MM.1S (cell line): Measurements from ENCODE around the gene TLE3.

Experiments
- DNase-seq: peaks from one replicate; pipeline ENCODE4 v3.0.0-alpha.2; 2015
- H2AFZ ChIP-seq: fragments of 300-600 bp; sonication (generic); 2 replicates; pipeline ENCODE4 v1.6.0; 2016; ENCODE audit warnings: antibody characterized with exemption, low read length
- H3F3A ChIP-seq: fragments of 300-600 bp; sonication (generic); 2 replicates; pipeline ENCODE4 v1.6.1; 2016; ENCODE audit warnings: mild to moderate bottlenecking, antibody characterized with exemption, low read length, moderate library complexity, mixed read lengths; ENCODE audit not compliant: insufficient read depth
- H3K27ac ChIP-seq: fragments of 300-600 bp; sonication (generic); 2 replicates; pipeline ENCODE4 v1.5.1; 2016; ENCODE audit warnings: mild to moderate bottlenecking, low read length
- H3K27me3 ChIP-seq: fragments of 300-600 bp; sonication (generic); replicated peaks from 2 replicates; pipeline ENCODE4 v1.6.0; 2016; ENCODE audit warnings: low read length; ENCODE audit not compliant: insufficient read depth
- H3K36me3 ChIP-seq: fragments of 300-600 bp; sonication (generic); replicated peaks from 2 replicates; pipeline ENCODE4 v1.6.1; 2016; ENCODE audit warnings: mild to moderate bottlenecking, low read length, mixed read lengths; ENCODE audit not compliant: insufficient read depth
- H3K4me1 ChIP-seq: fragments of 300-600 bp; sonication (generic); 2 replicates; pipeline ENCODE4 v1.6.1; 2016; ENCODE audit warnings: low read length, mixed read lengths
- H3K4me2 ChIP-seq: fragments of 300-600 bp; sonication (generic); 2 replicates; pipeline ENCODE4 v1.6.0; 2016; ENCODE audit warnings: low read depth, low read length
- H3K4me3 ChIP-seq: fragments of 300-600 bp; sonication (generic); 2 replicates; pipeline ENCODE4 v1.5.1; 2016; ENCODE audit warnings: low read length, mixed read lengths
- H3K79me2 ChIP-seq: fragments of 300-600 bp; sonication (generic); 2 replicates; pipeline ENCODE4 v1.6.1; 2016; ENCODE audit warnings: mixed run types, low read length, mixed read lengths
- H3K9ac ChIP-seq: fragments of 300-600 bp; sonication (generic); 2 replicates; pipeline ENCODE4 v1.6.1; 2016; ENCODE audit warnings: low read length, mixed read lengths
- H3K9me2 ChIP-seq: fragments of 300-600 bp; sonication (generic); replicated peaks from 2 replicates; pipeline ENCODE4 v1.6.1; 2016; ENCODE audit warnings: mild to moderate bottlenecking, low read length, mixed read lengths; ENCODE audit not compliant: insufficient read depth
- H3K9me3 ChIP-seq: fragments of 300-600 bp; sonication (generic); replicated peaks from 2 replicates; pipeline ENCODE4 v1.6.1; 2016; ENCODE audit warnings: mild to moderate bottlenecking, low read length, mixed read lengths; ENCODE audit not compliant: insufficient read depth
- H4K20me1 ChIP-seq: fragments of 300-600 bp; sonication (generic); 2 replicates; pipeline ENCODE4 v1.6.1; 2016; ENCODE audit warnings: mild to moderate bottlenecking, low read length, moderate library complexity, mixed read lengths; ENCODE audit not compliant: insufficient read depth
- CTCF ChIP-seq: fragments of 300-600 bp; sonication (generic); IDR thresholded peaks from 2 replicates; pipeline ENCODE4 v1.5.1; 2016; ENCODE audit warnings: antibody characterized with exemption, low read length, mixed read lengths
- EZH2 ChIP-seq: fragments of 300-600 bp; sonication (generic); optimal IDR thresholded peaks from 2 replicates; pipeline ENCODE3; 2017; ENCODE audit warnings: low read depth, mild to moderate bottlenecking, antibody characterized with exemption, low read length, mixed read lengths
- EZH2phosphoT487 ChIP-seq: fragments of 300-600 bp; sonication (generic); IDR thresholded peaks from 2 replicates; pipeline ENCODE4 v1.6.1; 2018; ENCODE audit warnings: antibody characterized with exemption, low read length

The TLE3 gene

GRCh38 chr15:70146162-70146561 lies 48.4 kb upstream of the TLE3 start:
- no peak overlapping the region for H3K4me3 ChIP-seq
- H3K27me3 ChIP-seq = no peaks in the 10 kb centered on the region
- no peaks in the 10 kb centered on the region for H3K9me3 ChIP-seq
- H4K20me1 ChIP-seq = no peaks in the 10 kb centered on the region
- no peaks in the 10 kb centered on the region for H3K9me2 ChIP-seq
- H3K36me3 ChIP-seq = no peaks in the 10 kb centered on the region
- H3F3A ChIP-seq = no peaks in the 10 kb centered on the region
- TF ChIP-seq CTCF (no peak), EZH2 (no peak), EZH2phosphoT487 (no peak)
- peaks cover 7% of the 10 kb centered on the region for H3K4me1 ChIP-seq
- H3K79me2 ChIP-seq = no peaks in the 10 kb centered on the region
- no peak overlapping the region for H3K27ac ChIP-seq
- H3K4me2 ChIP-seq = no peak overlapping the region
- no peak for DNase-seq
- H3K9ac ChIP-seq = no peak overlapping the region
- H2AFZ ChIP-seq = no peak overlapping the region

- Histone ChIP-seq H3K4me1 (peaks cover 11% of the 10 kb centered on the region), H2AFZ (no peak overlapping the region)
These were observed 47.5 kb upstream of the TLE3 start for GRCh38 chr15:70145261-70145660.

GRCh38 chr15:70142322-70143191 lies 44.8 kb upstream of the TLE3 start:
- TF ChIP-seq EZH2 = no peak
- TF ChIP-seq CTCF = no peak
- TF ChIP-seq EZH2phosphoT487 = no peak
- Histone ChIP-seq H3K9ac (no peak overlapping the region), H3K27ac (no peak overlapping the region), H4K20me1 (no peaks in the 10 kb centered on the region), H3K79me2 (no peaks in the 10 kb centered on the region), H2AFZ (no peak overlapping the region), H3F3A (no peaks in the 10 kb centered on the region), H3K9me2 (no peaks in the 10 kb centered on the region), H3K9me3 (no peaks in the 10 kb centered on the region), H3K4me1 (peaks cover 11% of the 10 kb centered on the region), H3K4me2 (no peak overlapping the region), H3K4me3 (no peak overlapping the region), H3K27me3 (no peaks in the 10 kb centered on the region), H3K36me3 (no peaks in the 10 kb centered on the region)
- DNase-seq = no peak

More at GRCh38 chr15:70145261-70145660, 47.5 kb upstream of the TLE3 start:
- TF ChIP-seq CTCF = no peak
- TF ChIP-seq EZH2 = no peak
- no peak for TF ChIP-seq EZH2phosphoT487
- Histone ChIP-seq H3K4me2 (no peak overlapping the region), H3K79me2 (no peaks in the 10 kb centered on the region), H3K4me3 (no peak overlapping the region), H3K27me3 (no peaks in the 10 kb centered on the region), H3K9me2 (no peaks in the 10 kb centered on the region), H3K9me3 (no peaks in the 10 kb centered on the region), H3K9ac (no peak overlapping the region), H3K36me3 (no peaks in the 10 kb centered on the region), H4K20me1 (no peaks in the 10 kb centered on the region), H3K27ac (no peak overlapping the region), H3F3A (no peaks in the 10 kb centered on the region)
- DNase-seq = no peak
